GM19467 (cell line): ENCODE measurements around the gene GOLGA7B.

Source experiments
- ATAC-seq: cut with Tn5 transposase; IDR thresholded peaks from one replicate; pipeline ENCODE4 v1.9.1; 2021; ENCODE audit warnings: mild to moderate bottlenecking, moderate library complexity; ENCODE audit not compliant: unreplicated experiment

GOLGA7B gene

GRCh38 chr10:97849687-97850402, at the start of gene GOLGA7B:
GOLGA7B (plus strand) TSS chr10:97849843; CDS start chr10:97850304, 461 bp downstream.
- peak; percentile 71 for ATAC-seq

- ATAC-seq: no peak
These were observed 49.2 kb upstream of the GOLGA7B start for GRCh38 chr10:97800474-97800873.

- no peak for ATAC-seq
These were observed 48.2 kb upstream of the GOLGA7B start for GRCh38 chr10:97801422-97801821.

GRCh38 chr10:97805096-97805884, 44.4 kb upstream of the GOLGA7B start:
- no peak for ATAC-seq

GRCh38 chr10:97805949-97806348, 43.7 kb upstream of the GOLGA7B start:
- ATAC-seq: no peak

GRCh38 chr10:97810446-97810845, 39.2 kb upstream of the GOLGA7B start:
- no peak for ATAC-seq

GRCh38 chr10:97811958-97812357, 37.7 kb upstream of the GOLGA7B start:
- ATAC-seq: no peak

GRCh38 chr10:97812696-97813095, 36.9 kb upstream of the GOLGA7B start:
- no peak for ATAC-seq

- no peak for ATAC-seq
These were observed 36.3 kb upstream of the GOLGA7B start for GRCh38 chr10:97813311-97813710.

GRCh38 chr10:97814996-97815395, 34.6 kb upstream of the GOLGA7B start:
- ATAC-seq: no peak

- no peak for ATAC-seq
These were observed 33.0 kb upstream of the GOLGA7B start for GRCh38 chr10:97816609-97817008.

- ATAC-seq: no peak
These were observed 31.1 kb upstream of the GOLGA7B start for GRCh38 chr10:97818572-97818971.

- ATAC-seq: no peak
These were observed 29.4 kb upstream of the GOLGA7B start for GRCh38 chr10:97820096-97820704.

- no peak for ATAC-seq
These were observed 28.2 kb upstream of the GOLGA7B start for GRCh38 chr10:97821308-97822038.

- no peak for ATAC-seq
These were observed 27.4 kb upstream of the GOLGA7B start for GRCh38 chr10:97822261-97822687.

GRCh38 chr10:97823734-97824133, 25.9 kb upstream of the GOLGA7B start:
- ATAC-seq: no peak

- no peak for ATAC-seq
These were observed 24.5 kb upstream of the GOLGA7B start for GRCh38 chr10:97825020-97825760.

- no peak for ATAC-seq
These were observed 22.8 kb upstream of the GOLGA7B start for GRCh38 chr10:97826892-97827291.

GRCh38 chr10:97827702-97828291, 21.8 kb upstream of the GOLGA7B start:
- ATAC-seq: no peak

GRCh38 chr10:97828721-97829120, 20.9 kb upstream of the GOLGA7B start:
- no peak for ATAC-seq
